ENCODE measurements around the gene PRELID2.

- TF ChIP-seq POLR2A (IDR thresholded peaks at IDR 0.05; ENCODE audit: low read length) (no peak), GATA1 (IDR thresholded peaks at IDR 0.05; ENCODE audit: low read depth, low read length) (no peak)
Measured at GRCh38 chr5:145718956-145719355, 116.2 kb downstream of the PRELID2 start.

Measured in erythroblast (primary cell).